ENCODE data around the gene SAT1. TPM values are rescaled to one million over a fixed set of nuclear protein-coding genes. Genes with fewer than 3 reads are reported as not detected.

The SAT1 gene
- total and polyA plus RNA-seq, 2 donors (not counting 1 experiment from before 2014, with no cell fraction given): 118 to 148 TPM

DNA sequence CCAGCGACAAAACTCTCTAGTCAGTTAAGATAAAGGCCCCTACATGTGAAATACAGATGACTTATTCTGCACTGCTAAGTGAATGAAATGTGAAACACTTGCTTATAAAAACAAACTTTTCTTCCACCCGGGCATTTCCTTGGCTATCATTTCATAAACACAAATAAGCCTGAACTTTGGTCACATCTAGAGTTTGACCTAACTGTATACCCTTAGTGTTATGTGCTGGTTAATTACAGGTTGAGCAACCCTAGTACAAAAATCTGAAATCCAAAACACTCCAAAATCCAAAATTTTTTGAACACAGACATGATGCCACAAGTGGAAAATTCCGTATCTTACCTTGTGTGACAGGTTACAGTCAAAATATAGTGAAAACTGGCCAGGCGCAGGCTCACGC is 45.9 kb downstream of the SAT1 start:
- Histone ChIP-seq H3K27ac (ENCODE audit: insufficient read depth, low read length) (no peak overlapping the region), H3K9ac (ENCODE audit: insufficient read depth, low read length) (no peak overlapping the region), H3K4me2 (ENCODE audit: extremely low read depth, insufficient read depth, low read length) (no peak overlapping the region), H3K36me3 (ENCODE audit: control insufficient read depth, insufficient read depth, low read length) (no peaks in the 10 kb centered on the region), H3K27me3 (ENCODE audit: control insufficient read depth, insufficient read depth, low read length) (no peaks in the 10 kb centered on the region), H3K79me2 (ENCODE audit: control insufficient read depth, insufficient read depth, low read length) (no peaks in the 10 kb centered on the region), H3K4me1 (ENCODE audit: control insufficient read depth, extremely low read depth, insufficient read depth, low read length) (no peaks in the 10 kb centered on the region), H2AFZ (ENCODE audit: low read length) (no peak overlapping the region), H3K9me3 (ENCODE audit: control insufficient read depth, insufficient read depth, low read depth, low read length) (no peaks in the 10 kb centered on the region), H4K20me1 (ENCODE audit: control insufficient read depth, extremely low read depth, insufficient read depth, low read length) (no peaks in the 10 kb centered on the region), H3K4me3 (replicated peaks in 1 of 4; ENCODE audit: control extremely low read depth in 1 of 4, insufficient read depth in 1 of 4, low read depth in 3 of 4, low read length in 4 of 4) (no peak overlapping the region)
- DNase-seq (ENCODE audit: low read depth in 2 of 2): peak in 1 of 2 donors; percentile 49
- no peak for TF ChIP-seq EZH2 (IDR thresholded peaks at IDR 0.05; ENCODE audit: low read length, missing control alignments)
- TF ChIP-seq, protein P1, sequence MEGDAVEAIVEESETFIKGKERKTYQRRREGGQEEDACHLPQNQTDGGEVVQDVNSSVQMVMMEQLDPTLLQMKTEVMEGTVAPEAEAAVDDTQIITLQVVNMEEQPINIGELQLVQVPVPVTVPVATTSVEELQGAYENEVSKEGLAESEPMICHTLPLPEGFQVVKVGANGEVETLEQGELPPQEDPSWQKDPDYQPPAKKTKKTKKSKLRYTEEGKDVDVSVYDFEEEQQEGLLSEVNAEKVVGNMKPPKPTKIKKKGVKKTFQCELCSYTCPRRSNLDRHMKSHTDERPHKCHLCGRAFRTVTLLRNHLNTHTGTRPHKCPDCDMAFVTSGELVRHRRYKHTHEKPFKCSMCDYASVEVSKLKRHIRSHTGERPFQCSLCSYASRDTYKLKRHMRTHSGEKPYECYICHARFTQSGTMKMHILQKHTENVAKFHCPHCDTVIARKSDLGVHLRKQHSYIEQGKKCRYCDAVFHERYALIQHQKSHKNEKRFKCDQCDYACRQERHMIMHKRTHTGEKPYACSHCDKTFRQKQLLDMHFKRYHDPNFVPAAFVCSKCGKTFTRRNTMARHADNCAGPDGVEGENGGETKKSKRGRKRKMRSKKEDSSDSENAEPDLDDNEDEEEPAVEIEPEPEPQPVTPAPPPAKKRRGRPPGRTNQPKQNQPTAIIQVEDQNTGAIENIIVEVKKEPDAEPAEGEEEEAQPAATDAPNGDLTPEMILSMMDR (conservative IDR thresholded peaks at IDR 0.05 in 1 of 2, IDR thresholded peaks at IDR 0.05 in 1 of 2; ENCODE audit: low read depth in 1 of 2, low read length in 2 of 2): no peak

DNA sequence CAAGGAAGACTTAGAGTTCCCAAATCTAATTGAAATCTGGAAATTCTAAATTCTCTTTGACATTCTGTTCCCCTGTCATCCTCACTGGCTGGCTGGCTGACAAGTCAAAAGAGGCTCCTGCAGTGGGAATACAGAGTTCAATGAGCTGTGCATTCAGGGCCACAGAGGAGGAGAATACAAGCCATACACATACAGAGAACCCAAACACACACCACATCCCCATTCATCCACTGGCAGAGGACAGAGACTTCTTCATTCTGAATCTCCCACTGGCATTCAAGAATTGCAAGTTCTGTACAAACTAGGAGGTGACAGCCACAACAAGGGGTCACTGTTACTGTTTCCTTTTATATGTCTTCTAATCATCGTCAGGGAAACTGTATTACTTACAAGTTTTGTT is 49.7 kb downstream of the SAT1 start:
- DNase-seq (ENCODE audit: low read depth in 2 of 2): no peak
- Histone ChIP-seq H4K20me1 (ENCODE audit: control insufficient read depth, extremely low read depth, insufficient read depth, low read length) (no peaks in the 10 kb centered on the region), H3K27me3 (ENCODE audit: control insufficient read depth, insufficient read depth, low read length) (no peaks in the 10 kb centered on the region), H2AFZ (ENCODE audit: low read length) (no peak overlapping the region), H3K9ac (ENCODE audit: insufficient read depth, low read length) (no peak overlapping the region), H3K9me3 (ENCODE audit: control insufficient read depth, insufficient read depth, low read depth, low read length) (no peaks in the 10 kb centered on the region), H3K4me1 (ENCODE audit: control insufficient read depth, extremely low read depth, insufficient read depth, low read length) (no peaks in the 10 kb centered on the region), H3K79me2 (ENCODE audit: control insufficient read depth, insufficient read depth, low read length) (no peaks in the 10 kb centered on the region), H3K27ac (ENCODE audit: insufficient read depth, low read length) (no peak overlapping the region), H3K4me3 (replicated peaks in 1 of 4; ENCODE audit: control extremely low read depth in 1 of 4, insufficient read depth in 1 of 4, low read depth in 3 of 4, low read length in 4 of 4) (no peak overlapping the region), H3K4me2 (ENCODE audit: extremely low read depth, insufficient read depth, low read length) (no peak overlapping the region), H3K36me3 (ENCODE audit: control insufficient read depth, insufficient read depth, low read length) (no peaks in the 10 kb centered on the region)
- TF ChIP-seq EZH2 (IDR thresholded peaks at IDR 0.05; ENCODE audit: low read length, missing control alignments): no peak
- TF ChIP-seq, protein P1 (conservative IDR thresholded peaks at IDR 0.05 in 1 of 2, IDR thresholded peaks at IDR 0.05 in 1 of 2; ENCODE audit: low read depth in 1 of 2, low read length in 2 of 2): no peak

Other genes with a start within 250 kb of the SAT1 start
- gene PRDX4, start 115.7 kb upstream of the SAT1 start, total RNA-seq: 189 and 209 TPM in 2 replicates
- 147 and 163 TPM in 2 replicates for gene PRDX4, start 115.7 kb upstream of the SAT1 start, polyA plus RNA-seq
- 33.1 and 42.3 TPM in 2 replicates for gene ACOT9, start 39.9 kb upstream of the SAT1 start, total RNA-seq
- gene ACOT9, start 39.9 kb upstream of the SAT1 start, polyA plus RNA-seq: 68.7 and 70.9 TPM in 2 replicates
- gene APOO, start 124.8 kb downstream of the SAT1 start, total RNA-seq: 6.2 and 8.1 TPM in 2 replicates
- 16.5 and 17.0 TPM in 2 replicates for gene APOO, start 124.8 kb downstream of the SAT1 start, polyA plus RNA-seq
- not detected in 2 replicates for gene CXorf58, start 124.8 kb downstream of the SAT1 start, total RNA-seq
- gene CXorf58, start 124.8 kb downstream of the SAT1 start, polyA plus RNA-seq: not detected in 2 replicates
- 5.6 and 6.2 TPM in 2 replicates for gene KLHL15, start 244.0 kb downstream of the SAT1 start, total RNA-seq
- 3.7 and 4.0 TPM in 2 replicates for gene KLHL15, start 244.0 kb downstream of the SAT1 start, polyA plus RNA-seq

Data from fibroblast of lung (primary cell).